ENCODE measurements around the gene HELB. TPM values are rescaled to one million over a fixed set of nuclear protein-coding genes. Genes with fewer than 3 reads are reported as not detected.

Gene HELB
- total RNA-seq, 1 experiment from 2014 or later: 2.9 TPM

DNA sequence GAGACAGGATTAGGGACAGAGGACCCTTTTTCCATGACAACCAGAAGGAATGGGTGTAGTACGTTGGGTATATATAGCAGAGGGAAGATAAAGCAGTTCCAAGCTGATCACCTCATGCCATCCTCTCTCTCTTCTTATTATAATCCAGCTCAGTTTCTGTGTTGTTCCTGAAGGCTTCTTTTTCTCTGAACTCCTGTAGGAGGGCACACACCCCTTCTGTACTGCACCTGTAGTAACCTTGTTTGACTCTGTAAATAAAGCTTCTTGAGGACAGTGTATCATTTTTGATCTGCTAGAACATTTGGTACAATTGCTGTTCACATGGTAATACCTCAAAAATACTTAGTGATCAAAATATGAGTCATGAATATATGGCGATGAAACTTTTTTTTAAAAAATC, 33.5 kb downstream of the HELB start:
- Histone ChIP-seq H3K4me3 (no peak overlapping the region), H3K27me3 (no peaks in the 10 kb centered on the region), H3K9me3 (no peaks in the 10 kb centered on the region), H3K36me3 (0 out of 2 replicates have a peak, but pooled peaks cover 3% of the 10 kb centered on the region)
- no peak for DNase-seq

DNA sequence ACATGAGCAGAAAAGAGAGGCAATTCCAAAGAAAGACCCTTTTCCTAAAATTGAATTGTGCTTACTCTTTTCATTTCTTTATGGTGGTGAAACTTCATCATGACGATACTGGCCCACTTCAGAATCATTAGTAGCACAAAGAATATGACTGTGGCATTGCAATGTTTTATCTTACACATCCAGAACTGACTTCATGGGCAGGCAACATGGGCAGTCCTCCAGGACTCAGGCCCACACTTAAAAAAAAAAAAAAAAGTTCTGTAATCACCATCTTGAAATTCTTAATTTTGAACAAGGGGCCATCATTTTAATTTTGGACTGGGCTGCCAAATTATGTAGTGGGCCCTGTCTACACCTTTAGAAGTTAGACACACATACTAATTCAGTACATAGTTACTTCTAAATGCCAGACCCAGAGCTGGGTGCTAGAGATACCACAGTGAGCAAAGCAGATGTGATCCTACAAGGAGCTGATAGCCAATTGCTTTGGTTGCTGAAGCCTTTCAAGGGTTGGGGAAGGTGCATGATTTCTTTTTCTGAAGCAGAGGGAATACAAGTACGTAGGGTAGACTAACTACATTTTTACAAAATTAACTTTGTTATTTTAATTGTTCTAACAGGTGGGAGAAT, 35.2 kb downstream of the HELB start:
- Histone ChIP-seq H3K36me3 (0 out of 2 replicates have a peak, but pooled peaks cover 3% of the 10 kb centered on the region), H3K4me3 (no peak overlapping the region), H3K9me3 (no peaks in the 10 kb centered on the region), H3K27me3 (no peaks in the 10 kb centered on the region)
- no peak for DNase-seq

- no peaks in the 10 kb centered on the region for H3K27me3 ChIP-seq
- 0 out of 2 replicates have a peak, but pooled peaks cover 3% of the 10 kb centered on the region for H3K36me3 ChIP-seq
- no peaks in the 10 kb centered on the region for H3K9me3 ChIP-seq
- no peak overlapping the region for H3K4me3 ChIP-seq
- no peak for DNase-seq
These were observed 37.8 kb downstream of the HELB start for GRCh38 chr12:66340131-66340530.

GRCh38 chr12:66341126-66341525, 38.8 kb downstream of the HELB start:
- Histone ChIP-seq H3K9me3 (no peaks in the 10 kb centered on the region), H3K4me3 (no peak overlapping the region), H3K36me3 (0 out of 2 replicates have a peak, but pooled peaks cover 3% of the 10 kb centered on the region), H3K27me3 (no peaks in the 10 kb centered on the region)
- no peak for DNase-seq

- H3K4me3 ChIP-seq: no peak overlapping the region
- no peak for DNase-seq
- no peaks in the 10 kb centered on the region for H3K27me3 ChIP-seq
- no peaks in the 10 kb centered on the region for H3K36me3 ChIP-seq
- no peaks in the 10 kb centered on the region for H3K9me3 ChIP-seq
These were observed 42.9 kb downstream of the HELB start for GRCh38 chr12:66345212-66345611.

DNA sequence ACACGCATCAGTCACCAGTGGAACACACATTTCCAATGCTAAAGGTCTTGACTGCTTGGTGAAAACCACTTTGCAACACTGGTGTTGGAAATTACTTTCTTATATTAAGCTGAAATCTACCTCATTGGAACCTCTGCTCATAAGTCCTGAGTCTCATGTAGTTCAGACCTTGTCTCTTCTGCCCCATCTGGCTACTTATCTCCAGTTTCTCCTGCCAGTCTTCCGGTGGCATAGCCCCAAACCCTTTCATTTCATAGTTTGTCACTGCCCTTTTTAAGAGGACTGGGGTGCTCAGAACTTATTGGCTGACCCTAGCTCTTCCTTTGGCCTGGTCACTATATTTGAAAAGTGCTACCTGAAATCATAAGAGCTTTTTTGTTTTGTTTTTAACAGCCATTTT, 43.7 kb downstream of the HELB start:
- no peak for DNase-seq
- H3K4me3 ChIP-seq: no peak overlapping the region
- H3K9me3 ChIP-seq: no peaks in the 10 kb centered on the region
- no peaks in the 10 kb centered on the region for H3K27me3 ChIP-seq
- H3K36me3 ChIP-seq: no peaks in the 10 kb centered on the region

- no peak for DNase-seq
These were observed 49.0 kb downstream of the HELB start for GRCh38 chr12:66351301-66351700.

GRCh38 chr12:66352197-66352596, 49.9 kb downstream of the HELB start:
- DNase-seq: peak; percentile 11
- no peaks in the 10 kb centered on the region for H3K36me3 ChIP-seq
- H3K9me3 ChIP-seq: no peaks in the 10 kb centered on the region
- H3K4me3 ChIP-seq: no peak overlapping the region
- H3K27me3 ChIP-seq: no peaks in the 10 kb centered on the region

More at GRCh38 chr12:66351301-66351700, 49.0 kb downstream of the HELB start:
- Histone ChIP-seq H3K27me3 (no peaks in the 10 kb centered on the region), H3K36me3 (no peaks in the 10 kb centered on the region), H3K4me3 (no peak overlapping the region), H3K9me3 (no peaks in the 10 kb centered on the region)

- no peaks in the 10 kb centered on the region for H3K27me3 ChIP-seq
- no peak overlapping the region for H3K4me3 ChIP-seq
- DNase-seq: no peak
- H3K9me3 ChIP-seq: no peaks in the 10 kb centered on the region
- no peaks in the 10 kb centered on the region for H3K36me3 ChIP-seq
These were observed 50.6 kb downstream of the HELB start for GRCh38 chr12:66352899-66353298.

DNA sequence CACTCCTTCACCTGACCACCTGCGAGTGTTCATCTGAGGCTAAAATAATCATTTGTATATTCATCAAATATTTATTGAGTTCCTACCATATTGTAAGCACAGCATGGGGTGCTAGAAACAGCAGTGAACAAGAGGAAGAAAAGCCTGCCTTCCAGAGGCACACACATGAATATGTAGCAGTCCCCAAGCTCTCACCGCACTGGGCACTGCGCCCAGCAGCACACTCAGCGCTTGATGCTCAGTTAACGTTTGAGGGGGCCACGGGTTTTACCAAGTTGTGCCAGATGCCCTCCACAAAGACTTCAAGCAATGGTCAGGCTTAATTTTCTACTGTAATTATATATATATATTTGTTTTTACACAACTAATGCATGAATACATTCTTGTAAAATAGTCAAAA, 52.0 kb downstream of the HELB start:
- H3K36me3 ChIP-seq: no peaks in the 10 kb centered on the region
- DNase-seq: no peak

DNA sequence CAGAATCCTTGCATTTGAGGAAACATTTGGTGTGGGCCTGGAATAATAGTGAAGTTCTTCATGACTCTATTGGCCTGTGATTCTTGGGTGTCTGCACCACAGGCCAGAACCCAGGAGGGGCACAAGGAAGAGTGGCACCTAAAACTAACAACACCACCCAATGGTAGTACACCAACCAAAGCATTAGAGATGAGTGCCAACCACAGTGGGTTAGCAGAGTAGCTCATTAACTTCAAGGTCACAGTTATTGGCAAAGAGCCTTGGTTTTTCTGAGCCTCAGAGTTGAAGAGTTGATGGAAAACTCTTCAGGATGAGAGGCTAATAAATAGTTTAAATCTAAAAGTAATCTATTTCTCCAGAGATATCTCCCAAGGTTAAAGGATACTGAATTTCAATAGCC, 57.0 kb downstream of the HELB start:
- Histone ChIP-seq H3K9me3 (no peaks in the 10 kb centered on the region), H3K27me3 (no peaks in the 10 kb centered on the region), H3K4me3 (no peak overlapping the region), H3K36me3 (no peaks in the 10 kb centered on the region)
- no peak for DNase-seq

More for the DNA sequence above, 52.0 kb downstream of the HELB start:
- Histone ChIP-seq H3K9me3 (no peaks in the 10 kb centered on the region), H3K27me3 (no peaks in the 10 kb centered on the region), H3K4me3 (no peak overlapping the region)

GRCh38 chr12:66361703-66362102, 59.4 kb downstream of the HELB start:
- no peaks in the 10 kb centered on the region for H3K36me3 ChIP-seq
- no peak for DNase-seq
- H3K27me3 ChIP-seq: no peaks in the 10 kb centered on the region
- no peak overlapping the region for H3K4me3 ChIP-seq
- H3K9me3 ChIP-seq: no peaks in the 10 kb centered on the region

DNA sequence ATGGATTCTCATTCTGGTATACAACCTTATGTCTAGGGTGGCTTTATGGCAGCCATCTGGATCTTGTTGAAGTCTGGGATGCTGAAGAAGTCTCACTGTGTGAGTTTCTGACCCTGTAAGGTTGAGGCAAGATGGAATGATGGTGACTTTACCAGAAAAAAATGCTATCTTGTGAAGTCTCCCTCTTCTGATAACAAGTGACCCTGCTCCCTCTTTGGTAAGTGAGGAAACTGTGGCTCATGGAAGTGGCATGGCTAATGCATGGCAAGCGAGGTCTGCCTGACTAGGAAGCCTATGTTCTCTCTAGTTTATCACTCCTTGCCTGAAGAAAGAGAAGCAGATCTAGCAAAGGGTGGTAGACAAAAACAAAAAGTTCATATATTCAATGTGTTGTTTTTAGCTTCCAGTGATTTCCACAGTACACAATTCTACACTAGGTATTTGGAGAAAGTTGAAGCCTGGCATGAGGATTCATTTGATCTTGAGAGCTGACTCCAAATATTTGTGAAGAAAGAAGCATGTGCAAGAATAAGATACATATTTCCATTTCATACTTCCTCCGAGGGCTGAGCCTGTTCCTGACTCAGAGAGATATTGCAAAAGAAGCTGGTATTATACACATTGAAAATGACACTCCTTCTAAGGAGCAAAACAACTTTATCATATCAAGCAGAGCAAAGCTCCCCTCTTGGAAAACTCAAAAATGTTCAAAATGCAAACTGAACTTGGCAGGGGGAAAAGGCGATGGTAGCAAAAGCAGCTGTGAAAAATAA, 63.6 kb downstream of the HELB start:
- no peak overlapping the region for H3K4me3 ChIP-seq
- no peak for DNase-seq
- H3K36me3 ChIP-seq: no peaks in the 10 kb centered on the region
- H3K9me3 ChIP-seq: no peaks in the 10 kb centered on the region
- H3K27me3 ChIP-seq: no peaks in the 10 kb centered on the region

GRCh38 chr12:66367015-66367667, 64.8 kb downstream of the HELB start:
- no peaks in the 10 kb centered on the region for H3K36me3 ChIP-seq
- no peaks in the 10 kb centered on the region for H3K9me3 ChIP-seq
- DNase-seq: no peak
- peaks cover 2% of the 10 kb centered on the region; the same call in 1 of the 2 replicates for H3K27me3 ChIP-seq
- H3K4me3 ChIP-seq: no peak overlapping the region

DNA sequence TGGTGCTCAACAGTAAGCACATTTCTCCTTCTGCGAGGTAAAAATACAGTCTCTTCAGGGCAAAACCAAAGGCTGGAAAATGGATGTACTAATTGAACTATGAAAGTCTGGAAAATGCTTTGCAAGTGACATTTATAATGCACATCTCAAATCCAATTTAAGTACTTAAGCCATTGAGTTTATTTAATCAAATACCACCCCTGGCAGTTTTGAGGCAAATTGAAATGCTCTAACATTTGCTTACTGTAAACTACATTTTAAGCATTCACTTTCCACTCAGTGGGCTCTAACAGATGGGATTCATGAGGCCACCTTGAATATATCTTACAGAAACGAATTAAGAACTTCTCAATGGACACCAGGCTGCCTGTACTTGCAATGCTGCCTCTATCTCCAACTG, 69.7 kb downstream of the HELB start:
- H3K9me3 ChIP-seq: no peaks in the 10 kb centered on the region
- H3K27me3 ChIP-seq: peaks cover 2% of the 10 kb centered on the region; the same call in 1 of the 2 replicates
- no peak overlapping the region for H3K4me3 ChIP-seq
- H3K36me3 ChIP-seq: no peaks in the 10 kb centered on the region
- DNase-seq: no peak

DNA sequence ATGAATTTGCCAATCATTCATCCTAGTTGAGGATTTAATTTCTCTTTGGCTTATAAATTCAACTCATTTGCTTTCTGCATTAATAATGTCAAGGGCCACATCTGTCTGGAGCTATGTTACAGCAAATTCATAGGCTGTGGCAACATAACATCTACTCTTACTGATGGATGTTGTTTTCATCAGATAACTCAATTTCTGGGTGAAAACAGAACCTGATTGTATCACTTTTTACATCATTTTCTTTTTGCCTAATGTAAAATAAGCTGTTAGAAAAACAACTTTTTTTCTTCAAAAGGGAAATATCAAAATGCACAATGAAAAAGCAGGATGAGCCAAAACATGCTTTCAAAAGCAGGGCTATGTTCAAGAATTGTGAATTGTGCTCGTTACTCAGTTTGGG, 73.3 kb downstream of the HELB start:
- Histone ChIP-seq H3K36me3 (no peaks in the 10 kb centered on the region), H3K4me3 (no peak overlapping the region), H3K9me3 (no peaks in the 10 kb centered on the region), H3K27me3 (peaks cover 2% of the 10 kb centered on the region; the same call in 1 of the 2 replicates)
- DNase-seq: no peak

DNA sequence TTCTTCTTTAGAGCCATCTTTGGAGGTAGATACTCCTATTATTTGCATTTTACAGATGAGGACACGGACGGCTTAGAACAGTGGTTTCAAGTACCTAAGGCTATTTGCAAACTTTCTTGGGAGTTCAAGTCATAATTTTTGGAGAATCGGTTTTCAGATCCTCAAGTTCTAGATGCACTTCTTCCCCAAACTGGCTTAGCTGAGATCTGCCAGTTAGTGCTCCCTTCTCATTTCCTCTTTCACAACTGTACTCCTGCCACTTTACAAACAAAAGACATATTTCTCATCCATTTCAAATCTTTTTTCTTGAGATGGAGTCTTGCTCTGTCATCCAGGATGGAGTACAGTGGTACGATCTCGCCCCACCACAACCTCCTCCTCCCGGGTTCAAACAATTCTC, 77.3 kb downstream of the HELB start:
- H3K27me3 ChIP-seq: no peaks in the 10 kb centered on the region
- no peaks in the 10 kb centered on the region for H3K36me3 ChIP-seq
- H3K4me3 ChIP-seq: no peak overlapping the region
- H3K9me3 ChIP-seq: no peaks in the 10 kb centered on the region
- DNase-seq: no peak
